ENCODE measurements around the gene EEA1.
"Not testable (repeated sequence)": the region's sequence is repeated elsewhere in the genome, so short reads cannot be mapped to it uniquely, and the experiment has no call there.

Gene EEA1

DNA sequence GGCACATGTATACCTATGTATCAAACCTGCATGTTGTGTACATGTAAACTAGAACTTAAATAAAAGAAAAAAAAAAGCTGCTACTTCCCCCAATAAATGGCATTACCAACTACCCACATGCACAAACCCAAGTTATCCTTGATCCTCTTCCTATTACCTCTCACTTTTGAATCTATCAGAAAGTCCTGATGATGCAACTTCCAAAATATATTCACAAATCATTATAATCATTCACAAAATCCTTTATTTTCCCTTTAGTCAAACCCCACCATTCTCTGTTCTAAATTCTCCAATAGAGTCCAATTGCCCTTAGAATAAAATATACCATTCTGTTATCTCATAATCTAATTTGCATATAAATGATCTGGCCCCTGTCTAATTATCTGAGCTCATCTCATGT lies 134.3 kb downstream of the EEA1 start:
- no peak for DNase-seq

DNA sequence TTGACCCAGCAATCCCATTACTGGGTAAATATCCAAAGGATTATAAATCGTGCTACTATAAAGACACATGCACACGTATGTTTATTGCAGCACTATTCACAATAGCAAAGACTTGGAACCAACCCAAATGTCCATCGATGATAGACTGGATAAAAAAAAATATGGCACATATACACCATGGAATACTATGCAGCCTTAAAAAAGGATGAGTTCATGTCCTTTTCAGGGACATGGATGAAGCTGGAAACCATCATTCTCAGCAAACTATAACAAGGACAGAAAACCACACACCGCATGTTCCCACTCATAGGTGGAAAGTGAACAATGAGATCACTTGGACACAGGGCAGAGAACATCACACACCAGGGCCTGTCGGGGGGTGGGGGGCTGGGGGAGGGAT lies 134.7 kb downstream of the EEA1 start:
- not testable (repeated sequence) for DNase-seq

DNA sequence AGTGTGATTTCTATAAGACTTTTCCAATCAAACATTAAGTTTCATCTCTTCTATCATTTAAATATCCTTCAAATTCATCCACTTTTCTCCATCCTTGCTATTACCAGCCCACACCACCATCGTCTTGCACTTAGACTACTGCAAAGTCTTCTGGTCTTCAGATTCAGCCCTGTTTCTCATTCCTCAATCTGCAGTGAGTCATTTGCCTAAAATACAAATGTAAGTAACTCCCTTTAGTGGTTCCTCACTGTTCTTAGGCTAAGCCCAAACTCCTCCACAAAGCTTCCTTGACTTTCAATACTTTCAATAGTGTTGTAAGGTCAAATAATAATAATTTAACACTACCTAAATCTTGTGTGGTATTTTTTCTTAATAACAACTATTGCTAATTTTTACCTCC lies 143.1 kb downstream of the EEA1 start:
- peak; percentile 43 for DNase-seq

DNA sequence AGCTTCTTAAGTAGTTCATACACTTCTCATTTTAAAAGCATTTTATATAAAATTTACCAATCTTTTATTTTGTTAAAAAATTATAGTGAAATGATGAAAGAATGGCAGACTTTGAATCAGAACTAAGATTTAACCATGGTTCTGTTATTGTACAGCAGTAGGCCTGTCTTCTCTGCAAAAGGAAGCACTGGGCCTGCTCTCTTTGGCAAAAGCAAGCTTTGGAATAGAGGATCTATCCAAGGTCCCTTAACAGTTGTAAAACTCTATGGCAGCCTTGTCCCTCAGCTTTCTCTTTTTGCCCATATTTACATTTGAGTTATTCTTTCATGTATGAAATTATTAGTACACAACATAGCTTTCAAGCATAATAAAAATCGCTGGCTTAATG lies 143.5 kb downstream of the EEA1 start:
- DNase-seq, result no peak

DNA sequence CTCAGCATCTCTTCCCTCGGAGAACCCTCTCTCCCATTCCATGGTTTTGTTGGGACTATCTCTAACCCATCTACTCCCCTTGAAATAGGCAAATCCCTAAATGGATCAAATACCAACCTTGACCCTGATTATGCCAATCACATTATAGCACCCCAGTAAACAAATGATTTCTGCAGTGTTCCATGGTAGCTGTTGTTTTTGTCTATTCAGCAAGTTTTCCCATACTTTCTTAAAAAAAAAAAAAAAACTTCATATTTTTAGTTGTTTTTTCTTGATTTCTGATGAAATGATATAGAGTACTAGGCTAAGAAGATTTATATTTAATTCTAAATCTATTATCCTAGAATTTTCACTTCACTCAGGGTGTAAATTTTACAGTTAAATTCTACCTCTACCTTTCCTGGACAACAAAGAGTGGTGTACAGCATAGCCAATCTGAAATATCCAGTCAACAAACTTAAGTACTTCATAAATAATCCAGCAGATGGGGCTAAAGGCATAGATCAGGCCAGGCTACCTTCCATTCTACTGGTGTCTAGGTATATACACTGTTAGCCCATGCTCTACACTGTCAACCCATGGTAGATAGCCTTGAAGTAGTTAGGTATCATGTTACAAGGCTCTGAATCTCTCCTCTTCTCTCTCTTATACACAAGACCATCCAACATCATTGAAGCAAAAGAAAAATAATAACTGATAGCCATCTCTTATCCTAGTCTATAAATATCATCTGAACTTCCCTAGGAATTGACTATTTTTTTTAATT lies 144.1 kb downstream of the EEA1 start:
- peak; percentile 81 for DNase-seq

DNA sequence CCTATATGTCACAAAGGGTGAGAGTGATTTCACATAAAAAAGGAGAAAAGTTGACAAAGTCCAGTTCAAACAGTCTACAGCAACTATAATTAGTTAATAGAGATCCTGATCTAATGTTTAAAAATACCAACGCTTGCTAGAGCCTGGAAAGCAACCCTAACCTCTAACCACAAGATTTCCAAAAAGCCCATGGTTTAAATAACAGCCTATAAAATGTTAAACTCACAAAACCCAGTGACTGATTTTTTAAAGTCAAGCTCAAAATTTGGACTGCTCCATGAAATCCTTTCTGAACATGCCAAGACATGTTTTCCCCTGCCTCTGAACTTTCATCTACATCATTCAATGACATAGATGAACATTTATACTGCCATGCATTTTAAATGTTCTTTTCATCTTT lies 144.7 kb downstream of the EEA1 start:
- DNase-seq, result peak; percentile 52

DNA sequence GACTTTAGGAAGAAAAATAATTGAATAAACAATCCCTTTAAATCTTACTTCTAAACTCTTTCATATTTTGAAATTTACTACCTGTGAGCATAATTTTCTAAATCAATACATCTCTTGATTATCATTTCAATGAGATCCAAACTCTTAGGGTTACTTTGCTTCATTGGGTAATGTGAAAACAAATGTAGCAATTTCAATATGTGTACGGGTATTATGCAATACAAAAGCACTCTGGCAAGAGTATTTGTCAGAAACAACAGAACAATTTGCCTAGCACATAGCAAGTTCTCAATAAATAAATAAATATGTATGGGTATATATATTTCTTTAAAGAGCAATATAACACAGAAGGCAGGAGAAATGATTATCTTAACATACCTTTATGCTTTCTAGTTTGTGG lies 149.2 kb downstream of the EEA1 start:
- DNase-seq, result no peak

DNA sequence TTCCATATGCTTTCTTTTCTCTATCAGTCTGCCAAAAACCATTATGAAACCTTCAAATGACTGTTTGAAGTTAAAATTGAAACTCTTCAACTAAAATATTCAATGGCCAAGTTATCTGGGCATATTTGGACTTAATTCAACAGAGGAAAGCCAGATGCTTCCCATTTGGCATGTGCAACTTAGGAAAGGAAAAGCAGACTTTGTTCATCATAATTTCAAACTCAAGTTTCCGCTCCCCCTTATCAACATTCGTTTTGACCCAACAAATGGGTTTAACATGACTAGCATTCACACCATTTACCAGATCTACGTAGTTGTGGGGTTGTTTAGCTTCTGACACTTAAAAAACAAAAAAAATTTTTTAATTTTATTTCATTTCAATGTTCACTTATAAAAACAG lies 150.6 kb downstream of the EEA1 start:
- no peak for DNase-seq

DNA sequence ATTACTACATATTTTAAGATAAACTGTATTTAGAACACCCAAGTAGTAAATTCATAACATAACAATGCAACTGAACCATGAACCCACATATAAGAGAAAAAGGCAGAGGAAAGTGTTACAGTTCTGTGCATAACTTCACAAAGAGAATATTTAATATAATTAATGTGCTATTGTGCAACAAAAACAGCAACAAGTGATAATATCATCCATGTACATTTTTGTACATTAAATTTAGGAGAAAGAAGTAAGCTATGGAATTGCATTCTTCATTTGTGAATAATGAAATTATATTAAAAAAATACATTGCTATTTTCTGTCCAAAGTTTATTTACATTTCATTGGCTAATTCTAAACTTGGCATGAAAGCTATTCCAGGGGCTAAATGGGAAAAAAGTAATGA lies 153.7 kb downstream of the EEA1 start:
- DNase-seq, result no peak

DNA sequence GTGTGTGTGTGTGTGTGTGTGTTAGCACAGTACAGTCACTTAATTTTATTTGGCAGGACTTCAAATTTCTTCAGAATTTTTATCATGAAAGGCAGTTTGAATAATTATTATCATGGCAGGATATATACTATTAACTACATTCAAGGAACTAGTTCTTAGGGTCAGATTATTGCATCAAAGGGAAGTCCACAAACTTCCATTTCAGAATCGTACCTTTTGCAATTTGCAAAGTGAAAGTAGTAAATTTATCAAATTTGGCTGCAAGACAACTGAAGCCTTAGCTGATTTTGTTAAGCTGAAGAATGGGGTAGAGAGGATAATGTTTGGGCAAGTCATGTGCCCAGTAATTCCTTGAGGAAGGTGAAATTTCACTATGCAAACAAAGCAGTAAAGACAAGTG lies 158.1 kb downstream of the EEA1 start:
- DNase-seq, result no peak

DNA sequence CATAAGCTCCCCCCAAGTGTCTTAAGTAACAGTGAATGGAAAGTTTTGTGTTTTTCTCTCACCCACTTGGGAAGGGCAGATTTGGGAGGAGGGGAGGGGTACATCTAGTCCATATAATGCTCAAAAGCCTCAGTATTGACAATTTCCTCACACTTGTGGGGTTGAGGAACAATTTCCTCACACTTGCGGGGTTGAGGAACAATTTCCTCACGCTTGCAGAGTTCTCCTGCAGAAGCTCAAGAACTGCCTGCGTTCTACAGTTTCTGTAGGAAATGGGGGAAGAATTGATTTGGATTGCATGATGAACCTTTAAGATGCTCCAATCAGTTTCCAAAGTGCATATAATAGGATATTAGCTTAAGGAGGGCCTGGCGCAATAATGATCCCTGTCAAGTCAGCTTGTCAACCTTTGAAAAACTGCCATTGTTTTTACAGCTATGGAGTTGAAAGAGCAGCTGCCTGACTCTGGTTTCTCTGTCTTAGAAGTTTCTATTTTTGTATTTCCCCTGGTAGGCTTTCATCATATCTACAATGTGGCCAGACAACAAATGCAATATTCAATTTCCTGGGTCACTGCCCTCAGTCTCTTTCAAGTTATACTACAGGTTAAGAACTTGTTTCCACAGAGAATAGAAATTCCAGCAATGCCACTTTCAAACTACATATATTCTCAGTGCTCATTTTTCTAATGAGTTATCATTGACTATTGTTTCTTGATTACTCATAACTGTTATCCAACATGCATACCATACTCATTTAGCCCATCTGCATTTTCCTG lies 159.8 kb downstream of the EEA1 start:
- DNase-seq, result peak; percentile 14

DNA sequence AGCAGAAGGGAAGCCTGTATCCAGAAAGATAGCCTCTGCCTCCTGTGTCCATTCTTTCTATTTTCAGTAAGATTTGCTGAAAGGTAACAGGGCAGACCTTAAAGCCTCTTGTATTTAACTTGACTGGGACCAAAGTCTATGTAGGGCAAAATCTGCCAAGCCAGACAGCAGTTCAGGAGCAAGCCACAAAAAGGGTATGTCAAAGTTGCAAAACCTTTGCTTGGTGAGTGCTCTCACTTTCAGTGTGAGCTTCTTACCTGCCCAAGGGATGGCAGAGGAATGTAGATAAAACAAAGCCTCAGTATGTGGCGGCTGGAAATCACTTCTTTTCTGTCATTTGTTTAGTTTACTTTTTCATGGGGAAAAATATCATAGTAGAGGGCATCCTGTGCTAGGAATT lies 163.2 kb downstream of the EEA1 start:
- no peak for DNase-seq

DNA sequence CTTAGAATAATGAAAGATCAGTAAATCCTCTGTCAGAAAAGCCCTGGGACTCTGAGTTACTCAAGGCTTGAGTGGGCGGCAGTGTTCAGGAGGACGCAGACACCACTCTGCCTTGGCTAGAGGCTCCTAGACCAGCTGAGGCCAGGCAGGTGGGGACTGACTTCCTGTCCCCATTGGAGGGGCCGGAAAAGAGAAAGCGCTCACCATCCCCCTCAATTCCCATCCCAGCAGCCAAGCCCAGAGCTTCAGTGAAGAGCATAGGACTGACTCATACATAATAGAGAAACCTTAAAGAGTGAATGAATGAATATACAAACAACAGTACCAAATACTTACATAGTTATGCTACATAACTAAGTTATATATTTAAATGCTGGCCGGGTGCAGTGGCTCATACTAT lies 164.3 kb downstream of the EEA1 start:
- peak; percentile 36 for DNase-seq

DNA sequence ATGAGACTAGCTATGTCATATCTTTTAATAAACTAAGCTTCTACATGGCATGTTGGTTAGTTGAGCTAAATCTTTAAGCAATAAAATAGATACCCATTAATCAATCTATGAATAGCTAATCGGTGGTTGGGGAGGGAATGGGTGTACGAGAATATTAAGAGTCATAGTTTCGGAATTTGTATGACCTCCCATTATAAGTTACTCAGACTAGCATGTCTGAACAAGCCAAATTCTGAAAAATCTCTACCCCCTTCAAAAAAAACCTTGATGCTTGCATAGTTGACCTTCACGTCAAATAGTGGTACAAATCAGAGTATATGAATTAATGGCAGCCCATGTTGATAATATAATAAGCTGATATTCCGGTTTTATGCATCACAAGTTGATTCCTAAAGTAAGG lies 166.3 kb downstream of the EEA1 start:
- DNase-seq, result no peak

DNA sequence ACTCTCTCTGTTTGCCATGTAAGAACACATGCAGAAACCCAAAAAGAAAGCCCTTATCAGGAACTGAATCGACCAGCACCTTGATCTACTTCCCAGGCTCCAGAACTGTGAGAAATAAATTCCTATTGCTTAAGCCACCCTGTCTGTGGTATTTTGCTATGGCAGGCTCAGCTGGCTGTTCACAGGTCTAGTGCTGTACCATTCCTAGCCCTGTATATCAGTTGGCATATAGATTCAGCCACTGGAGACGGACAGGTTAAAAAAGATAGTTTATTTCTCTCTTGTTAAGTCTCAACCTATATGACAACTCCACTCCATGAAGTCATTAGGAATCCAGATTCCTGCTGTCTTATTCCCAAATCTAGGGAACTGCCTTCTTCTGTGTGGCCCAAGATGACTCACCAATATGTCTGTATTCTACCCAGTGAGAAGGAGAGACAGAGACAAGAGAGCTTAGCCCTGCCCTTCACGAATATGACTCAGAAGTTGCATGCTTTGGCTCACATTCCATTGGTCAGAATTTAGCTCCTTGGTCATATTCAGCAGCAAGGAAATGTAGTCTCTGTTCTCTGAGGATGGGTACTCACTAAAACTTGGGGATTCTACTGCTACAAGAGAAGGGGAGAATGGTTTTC lies 169.3 kb downstream of the EEA1 start:
- peak; percentile 94 for DNase-seq

DNA sequence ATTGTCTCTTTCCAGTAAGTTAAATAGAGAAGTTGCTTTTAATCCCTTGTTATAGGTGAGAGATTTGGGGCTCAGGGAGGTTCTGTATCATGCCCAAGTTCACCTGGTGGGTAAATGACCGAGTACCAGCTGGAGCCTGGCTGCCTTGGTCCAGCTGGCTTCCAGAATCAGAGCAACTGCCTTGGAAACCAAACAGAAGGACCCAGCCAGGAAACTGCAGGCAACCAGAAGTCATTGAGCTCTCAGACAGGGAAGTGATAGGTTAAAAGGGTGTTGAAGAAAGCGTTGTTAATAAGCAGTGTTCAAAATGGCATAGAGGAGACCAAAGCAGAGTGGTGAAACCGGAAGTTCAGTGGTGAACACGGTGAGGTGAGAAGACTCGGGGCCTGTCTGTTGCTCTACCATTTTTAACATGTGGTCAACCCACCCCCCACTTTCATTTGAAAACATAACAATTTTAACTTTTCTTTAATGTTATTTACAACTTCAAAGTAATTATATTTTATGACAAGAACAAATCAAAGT lies 171.4 kb downstream of the EEA1 start:
- DNase-seq, result no peak

DNA sequence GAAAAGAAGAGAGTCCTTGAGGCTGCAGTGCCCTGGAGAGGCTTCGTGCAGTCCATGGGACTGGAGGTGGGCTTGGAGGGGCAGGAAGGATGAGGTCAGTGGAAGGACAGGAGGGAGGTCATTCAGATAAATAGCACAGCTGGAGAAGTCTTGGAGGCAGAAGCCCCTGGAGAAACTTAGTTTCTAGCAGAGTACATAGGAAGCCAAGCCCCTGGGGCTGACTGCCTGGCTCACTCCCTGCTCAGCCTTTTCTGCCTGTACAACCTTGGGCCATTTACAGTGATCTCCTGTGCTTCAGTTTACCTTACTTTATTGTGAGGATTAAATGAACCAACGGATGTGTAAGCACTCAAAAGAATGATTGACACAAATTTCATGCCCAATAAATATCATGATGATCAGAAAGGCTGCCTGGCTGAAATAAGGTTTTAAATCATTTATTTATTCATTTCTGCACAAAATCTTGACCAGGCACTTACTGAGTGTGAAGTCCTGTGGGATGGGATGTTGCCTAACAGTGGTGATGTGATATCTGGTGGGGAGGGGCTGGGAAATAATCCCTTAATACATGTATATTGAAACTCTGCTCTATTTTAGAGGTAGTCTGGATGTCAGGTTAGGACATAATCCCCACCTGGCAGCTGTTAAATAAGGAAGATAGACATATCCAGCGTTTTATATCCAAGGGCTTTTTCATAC lies 172.0 kb downstream of the EEA1 start:
- DNase-seq, result no peak

DNA sequence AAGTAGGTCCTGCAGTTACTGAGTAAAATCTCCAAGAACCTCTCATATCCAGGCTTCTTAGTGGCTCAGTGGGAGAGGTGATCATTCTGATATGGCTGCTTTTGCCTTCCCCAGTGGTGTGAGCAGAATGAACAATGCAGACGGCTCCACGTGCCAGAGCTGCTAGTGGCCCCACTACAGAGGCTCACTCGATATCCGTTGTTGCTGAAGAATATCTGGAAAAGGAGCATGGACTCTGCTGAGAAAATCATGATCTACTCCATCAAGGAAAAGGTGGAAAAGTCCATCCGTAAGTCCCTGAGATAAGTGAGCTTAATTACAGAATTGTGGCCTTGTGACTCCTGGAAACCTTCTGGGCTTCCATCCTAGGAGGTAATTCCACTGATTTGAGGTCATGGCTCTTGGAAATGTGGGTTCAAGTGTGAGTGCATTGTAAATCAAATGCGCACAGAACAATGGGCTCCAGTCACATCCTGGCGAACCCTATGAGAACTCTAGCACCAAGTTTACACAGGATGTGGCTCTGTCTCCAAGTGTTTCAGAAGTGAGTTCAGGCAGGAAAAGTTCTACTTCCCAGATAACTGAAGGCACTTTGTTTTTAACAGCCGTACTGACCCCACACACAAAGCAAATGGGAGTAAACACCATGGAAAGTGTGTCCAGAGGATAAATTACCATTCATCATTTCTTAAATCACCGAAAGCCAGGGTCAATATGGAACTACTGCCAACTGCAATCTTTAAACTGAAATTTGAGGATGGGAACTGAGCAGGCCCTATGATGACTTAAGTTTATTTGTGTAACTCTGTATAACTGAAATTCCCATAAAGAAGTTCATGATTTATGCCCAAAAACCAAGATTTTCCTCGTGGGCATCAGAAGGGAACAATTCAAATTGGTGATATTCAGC lies 174.9 kb downstream of the EEA1 start:
- no peak for DNase-seq

DNA sequence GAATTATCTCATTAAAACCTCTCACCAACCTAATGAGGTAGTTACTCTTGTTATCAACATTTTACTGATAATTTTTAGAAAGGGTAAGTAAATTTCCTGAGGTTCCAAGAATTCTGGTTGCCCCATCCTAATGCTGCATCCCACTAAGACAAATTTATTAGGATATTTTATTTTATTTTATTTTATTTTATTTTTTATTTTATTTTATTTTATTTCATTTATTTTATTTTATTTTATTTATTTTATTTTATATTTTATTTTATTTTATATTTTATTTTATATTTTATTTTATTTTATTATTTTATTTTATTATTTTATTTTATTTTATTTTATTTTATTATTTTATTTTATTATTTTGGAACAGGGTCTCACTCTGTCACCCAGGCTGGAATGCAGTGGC lies 179.4 kb downstream of the EEA1 start:
- not testable (repeated sequence) for DNase-seq

DNA sequence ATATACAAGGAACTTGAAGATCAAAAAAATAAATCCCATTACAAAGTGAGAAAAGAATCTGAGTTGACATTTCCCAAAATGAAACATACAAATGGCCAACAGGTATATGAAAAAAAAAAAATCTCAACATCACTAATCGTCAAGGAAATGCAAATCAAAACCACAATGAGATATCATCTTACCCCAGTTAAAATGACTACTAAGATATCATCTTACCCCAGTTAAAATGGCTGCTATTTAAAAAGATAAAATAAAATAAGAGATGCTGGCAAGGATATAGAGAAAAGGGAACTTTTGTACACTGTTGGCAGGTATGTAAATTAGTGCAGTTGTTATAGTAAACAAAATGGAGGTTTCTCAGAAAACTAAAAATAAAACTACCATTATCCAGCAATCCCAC lies 181.9 kb downstream of the EEA1 start:
- no peak for DNase-seq

DNA sequence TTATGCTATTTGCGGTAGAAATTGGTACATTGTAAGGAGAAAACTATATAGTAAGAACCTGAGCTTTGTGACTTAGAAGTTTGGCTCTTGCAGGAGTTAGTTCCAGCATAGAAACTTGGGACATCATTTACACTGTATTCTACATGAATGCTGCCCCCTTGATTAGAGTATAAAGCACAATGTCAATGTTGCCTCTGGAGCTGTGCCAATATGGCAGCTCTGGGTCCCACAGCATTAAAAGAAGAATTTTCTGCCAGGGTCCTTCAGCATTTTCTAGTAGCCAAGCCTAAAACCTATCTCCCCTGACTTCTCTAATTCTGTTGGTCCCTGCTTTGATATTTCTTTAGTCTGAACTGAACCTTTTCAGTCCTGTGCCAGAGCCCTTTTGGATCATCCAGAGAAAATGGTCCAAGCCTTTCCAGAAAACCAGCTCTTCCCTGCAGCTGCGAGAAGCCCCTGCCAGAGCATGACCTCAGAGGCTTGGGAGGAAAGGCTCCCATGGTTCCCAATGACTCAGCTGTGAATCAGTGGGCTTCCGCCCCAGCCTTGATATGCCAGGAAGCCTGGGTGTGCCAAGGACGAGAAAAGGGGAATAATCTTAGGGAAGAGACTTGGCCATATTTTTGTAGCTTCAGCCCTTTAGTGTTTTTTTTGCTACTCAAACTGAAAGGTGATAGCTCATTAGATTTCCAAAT lies 183.1 kb downstream of the EEA1 start:
- DNase-seq, result peak; percentile 92

Data from fibroblast of upper back skin (primary cell).